ENCODE measurements around the gene KRTAP10-11. TPM values are rescaled to one million over a fixed set of nuclear protein-coding genes. Genes with fewer than 3 reads are reported as not detected.

The KRTAP10-11 gene
- total RNA-seq, 1 donor from 2014 or later = not detected

DNA sequence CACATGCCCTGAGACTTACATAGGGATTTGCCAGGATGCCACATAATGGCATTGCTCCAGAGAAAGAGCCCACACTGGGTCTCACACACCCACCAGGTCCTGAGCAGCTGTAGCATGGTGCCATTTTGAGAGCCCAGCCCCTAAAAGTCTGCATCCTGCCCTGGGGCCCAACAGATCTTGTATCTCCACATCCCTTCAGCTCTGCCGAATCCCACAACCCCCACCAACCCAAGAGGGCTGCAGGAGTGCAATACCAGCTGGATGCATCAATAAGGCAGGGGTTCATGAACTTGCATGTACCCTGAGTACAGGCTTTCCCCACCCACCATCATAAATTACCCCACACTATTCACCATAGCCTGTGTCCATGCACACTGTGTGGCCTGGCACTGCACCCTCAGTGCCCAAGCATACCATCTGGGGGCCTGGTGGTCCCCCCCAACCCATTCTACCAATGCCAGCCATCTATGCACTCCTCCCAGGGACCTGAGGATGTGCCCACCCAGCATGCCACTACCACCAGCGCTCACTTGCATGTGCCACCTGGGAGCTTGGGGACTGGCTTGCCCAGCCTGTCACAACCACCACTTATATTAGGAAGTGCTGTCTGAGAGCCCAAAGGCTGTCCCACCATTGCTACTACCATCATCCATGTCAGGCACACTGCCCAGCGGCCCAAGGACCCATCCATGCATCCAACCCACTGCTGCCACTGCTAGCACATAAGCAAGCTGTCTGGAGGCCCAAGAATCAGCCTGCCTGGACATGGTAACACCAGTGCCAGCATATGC is 24.6 kb downstream of the KRTAP10-11 start:
- TF ChIP-seq, protein P1, sequence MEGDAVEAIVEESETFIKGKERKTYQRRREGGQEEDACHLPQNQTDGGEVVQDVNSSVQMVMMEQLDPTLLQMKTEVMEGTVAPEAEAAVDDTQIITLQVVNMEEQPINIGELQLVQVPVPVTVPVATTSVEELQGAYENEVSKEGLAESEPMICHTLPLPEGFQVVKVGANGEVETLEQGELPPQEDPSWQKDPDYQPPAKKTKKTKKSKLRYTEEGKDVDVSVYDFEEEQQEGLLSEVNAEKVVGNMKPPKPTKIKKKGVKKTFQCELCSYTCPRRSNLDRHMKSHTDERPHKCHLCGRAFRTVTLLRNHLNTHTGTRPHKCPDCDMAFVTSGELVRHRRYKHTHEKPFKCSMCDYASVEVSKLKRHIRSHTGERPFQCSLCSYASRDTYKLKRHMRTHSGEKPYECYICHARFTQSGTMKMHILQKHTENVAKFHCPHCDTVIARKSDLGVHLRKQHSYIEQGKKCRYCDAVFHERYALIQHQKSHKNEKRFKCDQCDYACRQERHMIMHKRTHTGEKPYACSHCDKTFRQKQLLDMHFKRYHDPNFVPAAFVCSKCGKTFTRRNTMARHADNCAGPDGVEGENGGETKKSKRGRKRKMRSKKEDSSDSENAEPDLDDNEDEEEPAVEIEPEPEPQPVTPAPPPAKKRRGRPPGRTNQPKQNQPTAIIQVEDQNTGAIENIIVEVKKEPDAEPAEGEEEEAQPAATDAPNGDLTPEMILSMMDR (IDR thresholded peaks at IDR 0.05) = no peak
- H3K4me3 ChIP-seq = no peak overlapping the region
- no peaks in the 10 kb centered on the region for H3K36me3 ChIP-seq
- H3K27ac ChIP-seq = no peak overlapping the region
- H3K27me3 ChIP-seq = no peaks in the 10 kb centered on the region
- no peaks in the 10 kb centered on the region for H3K4me1 ChIP-seq
- H3K9me3 ChIP-seq = peaks cover 4 to 22% of the 10 kb centered on the region in 2 donors
- DNase-seq (ENCODE audit: low spot score in 2 of 2) = peak in 1 of 2 donors; percentile 46
- intact Hi-C loops (cut with DNase I) = no loop called here

- intact Hi-C loops (cut with DNase I) = no loop called here
- Histone ChIP-seq H3K27me3 (no peaks in the 10 kb centered on the region), H3K4me3 (no peak overlapping the region), H3K9me3 (peaks cover 4 to 22% of the 10 kb centered on the region in 2 donors), H3K36me3 (no peaks in the 10 kb centered on the region), H3K4me1 (no peaks in the 10 kb centered on the region), H3K27ac (no peak overlapping the region)
- no peak for DNase-seq (ENCODE audit: low spot score in 2 of 2)
- TF ChIP-seq, protein P1 (IDR thresholded peaks at IDR 0.05) = no peak
Observed at GRCh38 chr21:44671911-44672310, 25.7 kb downstream of the KRTAP10-11 start.

GRCh38 chr21:44677881-44678280 is 31.7 kb downstream of the KRTAP10-11 start:
- TF ChIP-seq, protein P1 (IDR thresholded peaks at IDR 0.05) = no peak
- intact Hi-C loops (cut with DNase I) = no loop called here
- H3K4me3 ChIP-seq = no peak overlapping the region
- H3K4me1 ChIP-seq = no peaks in the 10 kb centered on the region
- peaks cover 0 to 6% of the 10 kb centered on the region in 2 donors for H3K9me3 ChIP-seq
- H3K36me3 ChIP-seq = no peaks in the 10 kb centered on the region
- peak in 1 of 2 donors; percentile 56 for DNase-seq (ENCODE audit: low spot score in 2 of 2)
- H3K27me3 ChIP-seq = no peaks in the 10 kb centered on the region
- H3K27ac ChIP-seq = no peak overlapping the region

GRCh38 chr21:44681152-44681551 is 34.9 kb downstream of the KRTAP10-11 start:
- Histone ChIP-seq H3K4me3 (no peak overlapping the region), H3K9me3 (no peaks in the 10 kb centered on the region), H3K27ac (no peak overlapping the region), H3K36me3 (no peaks in the 10 kb centered on the region), H3K4me1 (no peaks in the 10 kb centered on the region), H3K27me3 (no peaks in the 10 kb centered on the region)
- intact Hi-C loops (cut with DNase I) = loop anchor here (10.0 kb wide), 1 partner anchor 276 kb away; no protein-coding TSS in a partner anchor
- TF ChIP-seq, protein P1 (IDR thresholded peaks at IDR 0.05) = no peak
- DNase-seq (ENCODE audit: low spot score in 2 of 2) = peak in 1 of 2 donors; percentile 45

GRCh38 chr21:44681861-44682579 is 35.8 kb downstream of the KRTAP10-11 start, which contains the start of gene KRTAP12-1:
Gene KRTAP12-1, minus strand, starts transcription at chr21:44682163. Its CDS starts 40 bp downstream, at chr21:44682123.
- Histone ChIP-seq H3K27ac (no peak within 1 kb of the TSS), H3K4me1 (no peaks in the 10 kb centered on the region), H3K36me3 (no peaks in the 10 kb centered on the region), H3K27me3 (no peaks in the 10 kb centered on the region), H3K4me3 (no peak within 1 kb of the TSS), H3K9me3 (no peaks in the 10 kb centered on the region)
- TF ChIP-seq, protein P1 (IDR thresholded peaks at IDR 0.05) = no peak
- peak in 1 of 2 donors; percentile 58 for DNase-seq (ENCODE audit: low spot score in 2 of 2)
- intact Hi-C loops (cut with DNase I) = loop anchor here (10.0 kb wide), 1 partner anchor 277 kb away; no protein-coding TSS in a partner anchor

Measured in ascending aorta (tissue), 2 donors.